ENCODE data around the gene SMC1B.

DNA sequence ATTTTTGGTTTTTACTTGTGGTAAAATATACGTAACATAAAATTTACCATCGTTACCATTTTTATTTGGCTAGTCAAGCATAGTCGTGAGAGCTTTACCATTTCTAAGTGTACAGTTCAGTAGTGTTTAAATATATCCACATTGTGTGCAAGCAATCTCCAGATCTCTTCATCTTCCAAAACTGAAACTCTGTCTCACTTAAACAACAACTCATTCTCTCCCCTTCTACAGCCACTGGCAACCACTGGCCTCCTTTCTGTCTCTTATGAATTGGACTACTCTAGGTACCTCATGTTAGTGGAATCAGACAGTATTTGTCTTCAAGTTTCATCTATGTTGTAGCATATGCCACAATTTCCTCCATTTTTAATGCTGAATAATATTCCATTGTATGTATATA, 37.4 kb downstream of the SMC1B start:
- TF ChIP-seq, protein P1, sequence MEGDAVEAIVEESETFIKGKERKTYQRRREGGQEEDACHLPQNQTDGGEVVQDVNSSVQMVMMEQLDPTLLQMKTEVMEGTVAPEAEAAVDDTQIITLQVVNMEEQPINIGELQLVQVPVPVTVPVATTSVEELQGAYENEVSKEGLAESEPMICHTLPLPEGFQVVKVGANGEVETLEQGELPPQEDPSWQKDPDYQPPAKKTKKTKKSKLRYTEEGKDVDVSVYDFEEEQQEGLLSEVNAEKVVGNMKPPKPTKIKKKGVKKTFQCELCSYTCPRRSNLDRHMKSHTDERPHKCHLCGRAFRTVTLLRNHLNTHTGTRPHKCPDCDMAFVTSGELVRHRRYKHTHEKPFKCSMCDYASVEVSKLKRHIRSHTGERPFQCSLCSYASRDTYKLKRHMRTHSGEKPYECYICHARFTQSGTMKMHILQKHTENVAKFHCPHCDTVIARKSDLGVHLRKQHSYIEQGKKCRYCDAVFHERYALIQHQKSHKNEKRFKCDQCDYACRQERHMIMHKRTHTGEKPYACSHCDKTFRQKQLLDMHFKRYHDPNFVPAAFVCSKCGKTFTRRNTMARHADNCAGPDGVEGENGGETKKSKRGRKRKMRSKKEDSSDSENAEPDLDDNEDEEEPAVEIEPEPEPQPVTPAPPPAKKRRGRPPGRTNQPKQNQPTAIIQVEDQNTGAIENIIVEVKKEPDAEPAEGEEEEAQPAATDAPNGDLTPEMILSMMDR (IDR thresholded peaks at IDR 0.05; ENCODE audit: control extremely low read depth in 1 of 3, insufficient read depth in 1 of 3, low read depth in 1 of 3, low read length in 3 of 3), result no peak
- TF ChIP-seq EZH2 (IDR thresholded peaks at IDR 0.05; ENCODE audit: low read depth, low read length, severe bottlenecking), result no peak
- no peak for TF ChIP-seq EP300 (IDR thresholded peaks at IDR 0.05; ENCODE audit: borderline replicate concordance in 1 of 2, low read depth in 2 of 2, low read length in 2 of 2)
- TF ChIP-seq BRCA1 (IDR thresholded peaks at IDR 0.05; ENCODE audit: low read depth, low read length), result no peak
- TF ChIP-seq POLR2A (IDR thresholded peaks at IDR 0.05; ENCODE audit: control extremely low read depth in 1 of 2, low read depth in 2 of 2, low read length in 2 of 2), result no peak
- no peak for TF ChIP-seq POU5F1 (IDR thresholded peaks at IDR 0.05; ENCODE audit: low read depth, low read length)
- no peak for TF ChIP-seq JUN (IDR thresholded peaks at IDR 0.05; ENCODE audit: low read depth, low read length)
